DOHH2 (cell line): ENCODE measurements around the gene UBE4A.

Experiments
- H3F3A ChIP-seq: fragments of 200-600 bp; sonication (generic), shearing (Covaris generic); 2 replicates; pipeline ENCODE4 v1.6.0; 2016; ENCODE audit warnings: antibody characterized with exemption, mild to moderate bottlenecking; ENCODE audit not compliant: control insufficient read depth, insufficient read depth
- H3K27ac ChIP-seq: fragments of 200-600 bp; sonication (generic); 2 replicates; pipeline ENCODE4 v1.5.1; 2014; ENCODE audit warnings: low read depth, mild to moderate bottlenecking, low read length, moderate library complexity
- H3K27me3 ChIP-seq: fragments of 200-600 bp; sonication (generic); 2 replicates; pipeline ENCODE4 v1.6.1; 2014; ENCODE audit warnings: mild to moderate bottlenecking, low read length, mixed read lengths; ENCODE audit not compliant: control insufficient read depth
- H3K36me3 ChIP-seq: fragments of 200-600 bp; sonication (generic); 2 replicates; pipeline ENCODE4 v1.6.1; 2014; ENCODE audit warnings: mild to moderate bottlenecking, low read length, moderate library complexity, mixed read lengths; ENCODE audit not compliant: control insufficient read depth
- H3K4me1 ChIP-seq: fragments of 200-600 bp; sonication (generic); 2 replicates; pipeline ENCODE4 v1.6.1; 2014; ENCODE audit warnings: mild to moderate bottlenecking, low read length, mixed read lengths; ENCODE audit not compliant: control insufficient read depth
- H3K4me2 ChIP-seq: fragments of 200-600 bp; sonication (generic); 2 replicates; pipeline ENCODE4 v1.6.0; 2014; ENCODE audit warnings: mild to moderate bottlenecking, low read length, moderate library complexity
- H3K4me3 ChIP-seq: fragments of 200-600 bp; sonication (generic); 2 replicates; pipeline ENCODE4 v1.5.1; 2014; ENCODE audit warnings: mild to moderate bottlenecking, low read length, mixed read lengths
- H3K79me2 ChIP-seq: fragments of 200-600 bp; sonication (generic); 2 replicates; pipeline ENCODE4 v1.6.1; 2014; ENCODE audit warnings: mild to moderate bottlenecking, low read length, mixed read lengths; ENCODE audit not compliant: control insufficient read depth
- H3K9me2 ChIP-seq: fragments of 200-600 bp; sonication (generic); replicated peaks from 2 replicates; pipeline ENCODE4 v1.6.1; 2014; ENCODE audit warnings: mild to moderate bottlenecking, low read length, mixed read lengths; ENCODE audit not compliant: control insufficient read depth
- H3K9me3 ChIP-seq: fragments of 200-600 bp; sonication (generic); 2 replicates; pipeline ENCODE4 v1.6.1; 2014; ENCODE audit warnings: antibody characterized with exemption, low read length, mixed read lengths; ENCODE audit not compliant: control insufficient read depth, insufficient read depth
- H4K20me1 ChIP-seq: fragments of 200-600 bp; sonication (generic); 2 replicates; pipeline ENCODE4 v1.6.0; 2014; ENCODE audit warnings: low read depth, mild to moderate bottlenecking, antibody characterized with exemption, low read length, moderate library complexity; ENCODE audit not compliant: control insufficient read depth, insufficient read depth
- EZH2phosphoT487 ChIP-seq: fragments of 200-600 bp; sonication (generic); IDR thresholded peaks from 2 replicates; pipeline ENCODE4 v1.6.1; 2017; ENCODE audit warnings: borderline replicate concordance, mild to moderate bottlenecking, antibody characterized with exemption, low read length, moderate library complexity, mixed read lengths
- TF ChIP-seq, protein P1 (sequence below): fragments of 200-600 bp; sonication (generic); IDR thresholded peaks from one replicate; pipeline ENCODE4 v1.5.1; 2014; ENCODE audit warnings: antibody characterized with exemption, mild to moderate bottlenecking, low read depth, low read length; ENCODE audit not compliant: poor library complexity, severe bottlenecking

Gene UBE4A

DNA sequence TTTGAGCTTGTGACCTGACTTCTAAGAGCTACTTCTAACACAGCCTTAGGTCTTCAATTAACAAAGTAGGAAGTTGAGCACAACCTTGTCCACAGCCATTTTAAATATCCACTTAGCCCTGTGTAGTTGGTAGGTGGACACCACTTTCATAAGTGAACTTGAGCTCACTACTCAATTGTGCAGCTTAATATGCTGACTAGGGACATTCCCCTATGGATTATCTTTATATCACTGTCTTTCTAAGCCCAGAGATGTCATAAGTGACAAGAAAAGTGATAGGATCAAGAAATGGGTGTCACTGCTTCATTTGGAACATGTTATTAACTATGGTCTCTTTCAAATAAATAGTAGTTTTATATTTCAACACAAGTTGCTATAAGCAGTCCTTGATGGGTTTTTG is 38.0 kb downstream of the UBE4A start:
- TF ChIP-seq, protein P1, sequence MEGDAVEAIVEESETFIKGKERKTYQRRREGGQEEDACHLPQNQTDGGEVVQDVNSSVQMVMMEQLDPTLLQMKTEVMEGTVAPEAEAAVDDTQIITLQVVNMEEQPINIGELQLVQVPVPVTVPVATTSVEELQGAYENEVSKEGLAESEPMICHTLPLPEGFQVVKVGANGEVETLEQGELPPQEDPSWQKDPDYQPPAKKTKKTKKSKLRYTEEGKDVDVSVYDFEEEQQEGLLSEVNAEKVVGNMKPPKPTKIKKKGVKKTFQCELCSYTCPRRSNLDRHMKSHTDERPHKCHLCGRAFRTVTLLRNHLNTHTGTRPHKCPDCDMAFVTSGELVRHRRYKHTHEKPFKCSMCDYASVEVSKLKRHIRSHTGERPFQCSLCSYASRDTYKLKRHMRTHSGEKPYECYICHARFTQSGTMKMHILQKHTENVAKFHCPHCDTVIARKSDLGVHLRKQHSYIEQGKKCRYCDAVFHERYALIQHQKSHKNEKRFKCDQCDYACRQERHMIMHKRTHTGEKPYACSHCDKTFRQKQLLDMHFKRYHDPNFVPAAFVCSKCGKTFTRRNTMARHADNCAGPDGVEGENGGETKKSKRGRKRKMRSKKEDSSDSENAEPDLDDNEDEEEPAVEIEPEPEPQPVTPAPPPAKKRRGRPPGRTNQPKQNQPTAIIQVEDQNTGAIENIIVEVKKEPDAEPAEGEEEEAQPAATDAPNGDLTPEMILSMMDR: no peak
- TF ChIP-seq EZH2phosphoT487: no peak
- H3K27me3 ChIP-seq: no peaks in the 10 kb centered on the region
- no peak overlapping the region for H3K27ac ChIP-seq
- H3K9me3 ChIP-seq: no peaks in the 10 kb centered on the region
- H3K4me2 ChIP-seq: no peak overlapping the region
- H3K79me2 ChIP-seq: peaks cover 17% of the 10 kb centered on the region
- H3F3A ChIP-seq: peaks cover 18% of the 10 kb centered on the region
- H3K36me3 ChIP-seq: peaks cover 65% of the 10 kb centered on the region
- H4K20me1 ChIP-seq: peaks cover 7% of the 10 kb centered on the region; the same call in 1 of the 2 replicates
- H3K4me3 ChIP-seq: no peak overlapping the region
- no peaks in the 10 kb centered on the region for H3K9me2 ChIP-seq
- H3K4me1 ChIP-seq: peaks cover 27% of the 10 kb centered on the region

DNA sequence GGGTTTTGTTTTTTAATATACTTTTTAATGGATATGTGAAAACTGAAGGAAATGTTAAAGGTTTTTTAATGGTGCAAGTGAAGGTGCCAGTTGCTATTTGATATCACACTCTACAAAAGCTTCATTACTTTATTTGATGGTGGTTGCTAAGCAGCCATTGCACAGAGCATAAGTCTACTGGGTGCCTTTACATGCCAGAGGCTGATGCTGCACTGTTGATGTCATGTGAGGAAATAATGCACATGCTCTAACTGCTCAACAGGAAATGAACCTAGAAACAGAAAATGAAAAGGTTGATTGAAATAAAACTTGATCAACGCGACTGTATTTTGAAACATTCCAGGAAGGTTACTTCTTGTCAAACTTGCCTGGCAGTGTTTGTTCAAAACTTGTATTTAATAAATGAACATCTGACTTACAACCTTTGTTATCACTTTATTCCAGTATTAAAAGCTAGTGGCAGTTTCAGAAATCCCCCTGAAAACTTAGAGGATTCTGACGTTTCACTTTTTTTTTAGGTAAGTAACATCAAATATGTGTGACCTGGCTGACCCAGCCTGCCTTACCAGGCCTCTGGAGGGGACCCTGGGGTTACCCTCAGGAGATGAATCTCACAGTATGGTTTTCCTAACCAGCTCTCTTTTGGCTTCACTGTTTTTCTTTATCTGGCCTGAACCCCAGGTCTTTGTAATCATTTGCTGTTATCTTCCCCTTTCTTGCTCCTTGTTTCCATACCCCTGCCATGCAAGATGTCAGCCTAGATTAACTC is 39.6 kb downstream of the UBE4A start:
- no peaks in the 10 kb centered on the region for H3K9me3 ChIP-seq
- H3K27ac ChIP-seq: peak overlapping the region; percentile 22; the same call in 1 of the 2 replicates
- peaks cover 32% of the 10 kb centered on the region for H3K79me2 ChIP-seq
- H3K27me3 ChIP-seq: no peaks in the 10 kb centered on the region
- H3F3A ChIP-seq: peaks cover 18% of the 10 kb centered on the region
- H3K9me2 ChIP-seq: no peaks in the 10 kb centered on the region
- TF ChIP-seq EZH2phosphoT487: no peak
- TF ChIP-seq, protein P1: no peak
- H4K20me1 ChIP-seq: peaks cover 16% of the 10 kb centered on the region
- peaks cover 66% of the 10 kb centered on the region for H3K36me3 ChIP-seq
- peaks cover 40% of the 10 kb centered on the region for H3K4me1 ChIP-seq
- H3K4me2 ChIP-seq: peak overlapping the region; percentile 13; the same call in 1 of the 2 replicates
- no peak overlapping the region for H3K4me3 ChIP-seq

DNA sequence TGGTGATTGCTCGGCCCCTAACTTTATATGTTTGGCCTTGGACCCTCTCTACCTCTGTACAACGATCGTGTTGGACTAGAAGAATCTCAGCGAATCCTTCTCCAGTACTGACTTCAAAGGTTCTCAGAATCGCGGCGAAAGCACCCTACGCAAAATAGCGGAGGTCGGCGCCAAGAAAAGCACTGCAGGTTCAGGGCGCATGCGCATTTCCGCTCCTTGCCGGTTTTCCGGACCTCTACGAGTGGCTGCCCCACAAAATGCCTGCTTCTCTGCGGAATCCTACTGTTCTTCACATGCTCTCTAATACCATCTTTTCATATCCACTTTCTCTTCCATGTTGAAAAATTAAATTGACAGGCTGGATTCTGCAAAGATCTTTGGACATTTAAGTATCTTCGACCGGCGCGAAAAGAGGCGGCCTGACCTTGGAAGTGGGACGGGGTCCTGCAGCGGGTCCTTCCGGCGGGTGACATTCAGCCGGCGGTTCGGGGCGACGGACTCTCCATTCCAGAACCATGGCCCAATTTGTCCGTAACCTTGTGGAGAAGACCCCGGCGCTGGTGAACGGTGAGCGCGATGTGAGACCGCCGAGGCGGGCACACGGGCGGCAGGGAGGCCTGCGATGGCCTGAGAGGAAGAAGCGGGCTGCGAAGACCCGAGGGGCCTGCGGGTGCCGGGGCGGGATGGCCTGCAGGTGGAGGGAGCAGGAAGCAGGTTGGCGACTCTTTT is 41.9 kb downstream of the UBE4A start, which contains the start of gene ATP5MG:
Gene ATP5MG (plus strand): TSS at position 456 of the 729 bp plus-strand sequence. CDS start 60 bp downstream, at position 516.
- Histone ChIP-seq H3K27ac (peak within 1 kb of the TSS; percentile 64), H3K4me1 (peaks cover 60% of the 10 kb centered on the region), H3K4me2 (peak within 1 kb of the TSS; percentile 86), H3K4me3 (peak within 1 kb of the TSS; percentile 92), H3F3A (peaks cover 19% of the 10 kb centered on the region), H4K20me1 (peaks cover 30% of the 10 kb centered on the region), H3K27me3 (no peaks in the 10 kb centered on the region), H3K9me2 (no peaks in the 10 kb centered on the region), H3K9me3 (no peaks in the 10 kb centered on the region), H3K79me2 (peaks cover 56% of the 10 kb centered on the region), H3K36me3 (peaks cover 74% of the 10 kb centered on the region)
- TF ChIP-seq EZH2phosphoT487: no peak
- TF ChIP-seq, protein P1: no peak
